Ishikawa (cell line): ENCODE results near the gene RELL1.

Experiments
- CEBPB ChIP-seq: IDR thresholded peaks from 2 replicates; pipeline ENCODE4 v1.6.1; 2012
- CREB1 ChIP-seq: IDR thresholded peaks from 2 replicates; pipeline ENCODE4 v1.6.1; 2012; ENCODE audit warnings: low read depth
- EGR1 ChIP-seq: IDR thresholded peaks from 2 replicates; pipeline ENCODE4 v1.6.1; 2012
- EP300 ChIP-seq: IDR thresholded peaks from 2 replicates; pipeline ENCODE4 v1.6.1; 2012; ENCODE audit warnings: borderline replicate concordance
- FOXM1 ChIP-seq: IDR thresholded peaks from 2 replicates; pipeline ENCODE4 v1.6.1; 2012; ENCODE audit warnings: low read depth, borderline replicate concordance
- NFIC ChIP-seq: IDR thresholded peaks from 2 replicates; pipeline ENCODE4 v1.6.1; 2012
- RAD21 ChIP-seq: IDR thresholded peaks from 2 replicates; pipeline ENCODE4 v1.6.1; 2012; ENCODE audit warnings: low read depth
- TAF1 ChIP-seq: IDR thresholded peaks from 2 replicates; pipeline ENCODE4 v1.6.1; 2012; ENCODE audit warnings: low read depth, mild to moderate bottlenecking
- TCF12 ChIP-seq: IDR thresholded peaks from 2 replicates; pipeline ENCODE4 v1.6.1; 2012; ENCODE audit warnings: low read depth
- TEAD4 ChIP-seq: IDR thresholded peaks from 2 replicates; pipeline ENCODE4 v1.6.1; 2012
- YY1 ChIP-seq: IDR thresholded peaks from 2 replicates; pipeline ENCODE4 v1.6.1; 2012; ENCODE audit warnings: low read depth
- ZBTB7A ChIP-seq: IDR thresholded peaks from 2 replicates; pipeline ENCODE4 v1.6.1; 2012; ENCODE audit warnings: low read depth
- TF ChIP-seq, protein P1 (sequence below): IDR thresholded peaks from 2 replicates; pipeline ENCODE4 v1.6.1; 2012
- TF ChIP-seq, protein P2 (sequence below): IDR thresholded peaks from 2 replicates; pipeline ENCODE4 v1.6.1; 2012; ENCODE audit warnings: low read depth, mild to moderate bottlenecking
- TF ChIP-seq, protein P3 (sequence below): IDR thresholded peaks from 2 replicates; pipeline ENCODE4 v1.6.1; 2012

Gene RELL1

DNA sequence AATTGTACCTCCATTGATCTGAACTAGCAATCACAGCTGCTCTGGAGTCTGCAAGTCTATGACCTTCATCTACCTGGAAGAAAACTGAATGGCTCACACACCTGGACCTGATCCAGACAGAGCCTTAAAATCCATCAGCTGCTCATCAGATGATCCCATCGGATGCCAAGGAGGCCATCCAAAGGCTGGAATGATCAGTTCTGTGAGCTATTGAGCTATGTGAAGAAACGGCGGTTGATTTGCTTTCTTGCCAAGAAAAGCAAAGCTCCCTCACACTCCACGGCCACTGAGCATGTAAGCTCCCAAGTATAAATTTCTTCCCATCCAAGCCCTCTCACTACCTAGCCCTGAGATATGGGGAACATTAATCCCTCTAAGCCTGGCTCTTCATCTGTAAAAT lies 63.1 kb downstream of the RELL1 start:
- no peak for TF ChIP-seq TAF1
- TF ChIP-seq YY1: no peak
- TF ChIP-seq EP300: no peak
- TF ChIP-seq TEAD4: no peak
- no peak for TF ChIP-seq CEBPB
- TF ChIP-seq CREB1: no peak
- no peak for TF ChIP-seq EGR1
- TF ChIP-seq NFIC: no peak
- TF ChIP-seq, protein P1, sequence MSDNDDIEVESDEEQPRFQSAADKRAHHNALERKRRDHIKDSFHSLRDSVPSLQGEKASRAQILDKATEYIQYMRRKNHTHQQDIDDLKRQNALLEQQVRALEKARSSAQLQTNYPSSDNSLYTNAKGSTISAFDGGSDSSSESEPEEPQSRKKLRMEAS: no peak
- TF ChIP-seq RAD21: no peak
- TF ChIP-seq, protein P2, sequence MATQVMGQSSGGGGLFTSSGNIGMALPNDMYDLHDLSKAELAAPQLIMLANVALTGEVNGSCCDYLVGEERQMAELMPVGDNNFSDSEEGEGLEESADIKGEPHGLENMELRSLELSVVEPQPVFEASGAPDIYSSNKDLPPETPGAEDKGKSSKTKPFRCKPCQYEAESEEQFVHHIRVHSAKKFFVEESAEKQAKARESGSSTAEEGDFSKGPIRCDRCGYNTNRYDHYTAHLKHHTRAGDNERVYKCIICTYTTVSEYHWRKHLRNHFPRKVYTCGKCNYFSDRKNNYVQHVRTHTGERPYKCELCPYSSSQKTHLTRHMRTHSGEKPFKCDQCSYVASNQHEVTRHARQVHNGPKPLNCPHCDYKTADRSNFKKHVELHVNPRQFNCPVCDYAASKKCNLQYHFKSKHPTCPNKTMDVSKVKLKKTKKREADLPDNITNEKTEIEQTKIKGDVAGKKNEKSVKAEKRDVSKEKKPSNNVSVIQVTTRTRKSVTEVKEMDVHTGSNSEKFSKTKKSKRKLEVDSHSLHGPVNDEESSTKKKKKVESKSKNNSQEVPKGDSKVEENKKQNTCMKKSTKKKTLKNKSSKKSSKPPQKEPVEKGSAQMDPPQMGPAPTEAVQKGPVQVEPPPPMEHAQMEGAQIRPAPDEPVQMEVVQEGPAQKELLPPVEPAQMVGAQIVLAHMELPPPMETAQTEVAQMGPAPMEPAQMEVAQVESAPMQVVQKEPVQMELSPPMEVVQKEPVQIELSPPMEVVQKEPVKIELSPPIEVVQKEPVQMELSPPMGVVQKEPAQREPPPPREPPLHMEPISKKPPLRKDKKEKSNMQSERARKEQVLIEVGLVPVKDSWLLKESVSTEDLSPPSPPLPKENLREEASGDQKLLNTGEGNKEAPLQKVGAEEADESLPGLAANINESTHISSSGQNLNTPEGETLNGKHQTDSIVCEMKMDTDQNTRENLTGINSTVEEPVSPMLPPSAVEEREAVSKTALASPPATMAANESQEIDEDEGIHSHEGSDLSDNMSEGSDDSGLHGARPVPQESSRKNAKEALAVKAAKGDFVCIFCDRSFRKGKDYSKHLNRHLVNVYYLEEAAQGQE: no peak

DNA sequence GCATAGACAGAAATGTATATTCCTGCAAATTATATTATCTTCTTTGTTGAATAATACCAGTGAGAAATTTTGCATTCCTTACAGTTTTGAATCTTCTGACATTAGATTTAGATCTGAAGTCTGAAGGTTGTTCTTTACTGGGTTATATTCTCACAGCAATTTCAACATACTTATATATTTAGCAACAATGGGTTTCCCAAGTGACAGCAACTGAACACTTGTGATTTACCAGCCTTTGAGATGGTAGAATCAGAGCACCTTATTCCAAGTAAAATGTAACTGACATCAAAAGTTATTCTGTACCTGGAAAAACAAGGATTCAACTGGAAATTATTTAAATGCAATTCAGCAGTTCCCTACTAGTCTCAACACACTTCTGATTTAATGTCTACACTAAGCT lies 66.0 kb downstream of the RELL1 start:
- TF ChIP-seq EGR1 (no peak), NFIC (no peak), CEBPB (no peak), FOXM1 (no peak), EP300 (no peak), TAF1 (no peak), ZBTB7A (no peak), CREB1 (no peak), TCF12 (no peak), RAD21 (no peak), TEAD4 (no peak), YY1 (no peak)
- TF ChIP-seq, protein P1: no peak
- TF ChIP-seq, protein P2: no peak
- TF ChIP-seq, protein P3, sequence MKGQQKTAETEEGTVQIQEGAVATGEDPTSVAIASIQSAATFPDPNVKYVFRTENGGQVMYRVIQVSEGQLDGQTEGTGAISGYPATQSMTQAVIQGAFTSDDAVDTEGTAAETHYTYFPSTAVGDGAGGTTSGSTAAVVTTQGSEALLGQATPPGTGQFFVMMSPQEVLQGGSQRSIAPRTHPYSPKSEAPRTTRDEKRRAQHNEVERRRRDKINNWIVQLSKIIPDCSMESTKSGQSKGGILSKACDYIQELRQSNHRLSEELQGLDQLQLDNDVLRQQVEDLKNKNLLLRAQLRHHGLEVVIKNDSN: no peak

DNA sequence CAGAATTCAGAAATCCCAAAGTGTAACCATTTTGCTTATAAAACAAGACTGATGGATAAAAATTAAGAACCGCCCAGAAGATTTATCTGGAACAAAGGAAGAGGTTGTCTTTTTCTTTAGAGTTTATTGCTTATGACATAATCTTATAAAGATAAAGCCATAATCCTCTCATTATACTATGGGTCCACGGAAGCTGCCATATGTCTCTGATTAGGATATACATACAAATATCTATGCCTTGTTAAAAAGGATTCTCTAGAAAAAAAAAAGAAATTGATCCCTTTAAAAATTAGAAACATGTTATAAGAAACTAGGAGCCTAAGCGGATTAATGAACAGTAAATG lies 70.5 kb downstream of the RELL1 start:
- TF ChIP-seq CREB1 (no peak), NFIC (no peak), YY1 (no peak), TCF12 (no peak), ZBTB7A (no peak), TEAD4 (no peak), EGR1 (no peak), RAD21 (no peak), EP300 (no peak), TAF1 (no peak)
- TF ChIP-seq, protein P1: no peak
- TF ChIP-seq, protein P2: no peak

DNA sequence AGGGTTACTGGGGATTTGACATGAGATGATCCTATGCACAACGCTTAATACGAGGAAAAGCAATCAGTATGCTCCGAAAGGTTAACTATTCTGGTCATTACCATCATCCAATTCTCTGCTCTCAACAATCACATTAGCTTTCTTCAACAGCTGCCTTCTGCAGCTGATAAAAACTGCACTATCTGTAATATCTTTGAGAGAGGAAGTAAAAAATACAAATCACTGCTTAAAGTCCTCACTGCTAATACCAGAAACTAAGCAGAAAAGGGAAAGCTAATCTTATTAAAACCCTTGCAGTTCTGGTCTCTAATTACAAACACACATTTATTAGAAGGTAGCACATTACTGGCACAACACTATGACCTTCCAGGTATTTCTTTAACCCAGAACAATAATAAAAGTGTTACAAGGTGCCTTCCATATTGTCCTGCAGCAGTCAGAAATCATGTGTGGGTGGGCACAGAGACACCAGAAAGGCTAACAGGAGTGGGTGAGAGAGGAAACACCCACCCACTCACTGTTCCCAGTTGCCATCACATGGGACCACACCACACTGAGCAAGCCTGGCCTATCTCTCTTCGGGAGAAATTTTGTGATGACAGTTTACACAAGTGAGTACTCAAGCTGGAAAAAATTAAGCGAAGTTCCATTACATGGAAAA lies 71.0 kb downstream of the RELL1 start:
- TF ChIP-seq RAD21 (no peak), CREB1 (no peak), TCF12 (no peak), NFIC (no peak), CEBPB (no peak), ZBTB7A (no peak), TEAD4 (no peak), EGR1 (no peak), FOXM1 (no peak), TAF1 (no peak), YY1 (no peak), EP300 (no peak)
- TF ChIP-seq, protein P1: no peak
- TF ChIP-seq, protein P2: no peak
- TF ChIP-seq, protein P3: no peak
